ENCODE measurements around the gene AZU1.

AZU1 gene

DNA sequence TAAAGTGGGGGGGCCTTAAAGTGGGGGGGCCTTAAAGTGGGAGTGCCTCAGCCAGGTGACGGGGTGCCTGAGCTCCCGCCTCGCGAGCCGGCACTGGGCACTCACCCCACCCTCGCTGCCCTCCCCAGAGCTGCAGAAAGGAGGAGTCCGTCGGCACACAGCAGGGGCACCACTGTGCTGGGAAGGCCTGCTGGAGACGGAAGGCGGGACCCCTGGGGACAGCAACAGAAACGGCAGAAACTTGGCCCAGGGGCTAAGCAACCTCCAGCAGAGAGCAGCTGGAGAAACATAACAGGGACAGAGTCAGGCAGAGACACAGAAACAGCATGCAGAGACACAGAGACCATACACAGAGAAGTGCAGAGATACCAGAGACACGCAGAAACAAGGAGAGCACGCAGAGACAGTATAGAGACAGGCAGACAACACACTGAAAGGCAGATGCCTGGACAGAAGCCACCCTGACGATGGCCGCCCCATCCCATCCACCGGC lies 39.7 kb downstream of the AZU1 start:
- DNase-seq (ENCODE audit: low spot score): no peak
- no peak for TF ChIP-seq CTCF (IDR thresholded peaks at IDR 0.05; ENCODE audit: extremely low read depth, missing control alignments)

DNA sequence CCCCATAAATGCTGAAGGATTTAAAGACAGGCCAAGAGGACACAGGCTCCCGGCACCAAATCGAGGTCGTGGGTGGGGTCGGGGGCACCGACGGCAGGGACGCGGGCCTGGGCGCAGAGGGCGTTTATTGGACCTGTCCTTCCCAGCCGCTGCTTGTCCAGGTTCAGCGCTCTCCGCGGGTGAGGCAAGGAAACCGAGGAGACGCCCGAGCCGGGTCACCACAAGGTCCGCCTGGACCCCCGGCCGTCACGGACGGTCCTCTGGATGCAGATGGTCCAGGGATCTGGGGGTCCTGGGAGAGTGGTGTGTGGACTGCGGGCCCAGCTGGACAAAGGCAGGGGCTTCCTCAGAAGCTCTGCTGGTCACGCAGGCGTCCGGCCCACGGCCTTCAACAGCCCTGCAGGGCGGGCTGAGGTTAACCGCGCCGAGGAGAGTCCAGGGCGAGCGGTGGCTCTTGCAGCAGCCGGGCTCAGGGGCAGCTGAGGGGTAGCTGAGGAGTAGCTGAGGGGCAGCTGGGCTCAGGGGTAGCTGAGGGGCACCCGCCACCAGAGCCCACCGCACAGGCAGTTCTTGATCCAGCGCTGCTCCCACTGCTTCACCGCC lies 40.3 kb downstream of the AZU1 start:
- DNase-seq (ENCODE audit: low spot score): no peak

DNA sequence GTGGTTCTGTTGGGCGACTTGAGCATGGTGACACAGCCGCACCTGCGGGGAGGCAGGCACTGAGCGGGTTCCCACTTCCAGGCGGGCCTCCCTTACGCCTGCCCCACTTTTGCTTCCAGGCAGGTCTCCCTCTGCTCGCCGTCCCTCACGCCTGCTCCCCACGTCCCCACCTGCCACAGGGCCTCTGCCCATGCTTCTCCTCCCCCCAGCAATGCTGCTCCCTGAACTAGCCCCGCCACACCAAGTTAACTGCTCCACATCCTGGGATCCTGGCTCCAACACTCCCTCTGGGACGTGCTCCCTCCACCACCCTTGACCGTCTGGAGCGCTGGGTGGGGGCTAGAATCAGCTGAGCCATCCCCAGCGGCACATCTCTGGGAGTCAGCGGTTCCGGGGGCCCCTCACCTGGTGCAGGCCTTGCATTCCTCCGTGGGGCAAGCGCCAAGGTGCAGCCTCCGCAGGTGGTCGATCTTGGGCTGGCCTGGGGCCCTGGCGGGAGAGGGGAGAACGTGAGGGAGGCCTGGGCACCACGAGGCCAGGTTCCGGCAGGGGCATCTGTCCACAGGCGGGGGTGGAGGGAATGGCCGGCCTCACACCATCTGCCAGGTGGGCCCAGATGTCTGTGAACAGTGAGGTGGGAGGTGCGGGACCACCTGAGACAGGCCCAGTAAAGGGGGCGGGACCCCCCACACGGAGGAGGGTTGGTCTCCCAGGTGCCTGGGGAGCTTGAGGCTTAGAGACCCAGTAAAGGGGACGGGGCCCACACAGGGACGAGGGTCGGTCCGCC lies 41.0 kb downstream of the AZU1 start:
- no peak for DNase-seq (ENCODE audit: low spot score)
- no peak for TF ChIP-seq CTCF (IDR thresholded peaks at IDR 0.05; ENCODE audit: extremely low read depth, missing control alignments)

More for the DNA sequence above, 40.3 kb downstream of the AZU1 start:
- no peak for TF ChIP-seq CTCF (IDR thresholded peaks at IDR 0.05; ENCODE audit: extremely low read depth, missing control alignments)

GRCh38 chr19:869245-870177 lies 41.9 kb downstream of the AZU1 start:
- TF ChIP-seq CTCF (IDR thresholded peaks at IDR 0.05; ENCODE audit: extremely low read depth, missing control alignments): no peak
- DNase-seq (ENCODE audit: low spot score): no peak

- TF ChIP-seq CTCF (IDR thresholded peaks at IDR 0.05; ENCODE audit: extremely low read depth, missing control alignments): no peak
- no peak for DNase-seq (ENCODE audit: low spot score)
Measured at GRCh38 chr19:870314-870713, 42.7 kb downstream of the AZU1 start.

- no peak for TF ChIP-seq CTCF (IDR thresholded peaks at IDR 0.05; ENCODE audit: extremely low read depth, missing control alignments)
- DNase-seq (ENCODE audit: low spot score): no peak
Measured at GRCh38 chr19:870963-871401, 43.3 kb downstream of the AZU1 start.
